IMR-90 (cell line): ENCODE data around the gene FAM131B. TPM values are rescaled to one million over a fixed set of nuclear protein-coding genes. Genes with fewer than 3 reads are reported as not detected.
A peak's percentile ranks its signal among the peaks of the same experiment; 100 is the strongest.

Experiments used
- ATAC-seq: fragments of 200-7000 bp; cut with Tn5 transposase; 2 replicates; pipeline ENCODE4 v1.9.1; 2020; ENCODE audit warnings: low read depth, mild to moderate bottlenecking, moderate library complexity
- BruUV-seq: library from RNA; stranded (reverse); fragments of 400-500 nt; replicated peaks from 2 replicates; lab custom pipeline; 2021; lab: Mats Ljungman, UMichigan
- CTCF ChIA-PET: fragments of 300-600 bp; formaldehyde crosslinking; extraction: SDS; loops from one replicate; lab custom pipeline; 2021; ENCODE audit warnings: antibody characterized with exemption; lab: Yijun Ruan, JAX
- POLR2A ChIA-PET: fragments of 300-600 bp; sonication (Branson Sonifier 250); formaldehyde crosslinking; loops from one replicate; lab custom pipeline; 2022; ENCODE audit warnings: antibody characterized with exemption; ENCODE audit not compliant: unreplicated experiment; lab: Charles Lee
- DNase-seq: peaks from one replicate; pipeline ENCODE4 v3.0.0; 2013
- H2AFZ ChIP-seq: replicated peaks from 2 replicates; pipeline ENCODE3; 2013; ENCODE audit warnings: low read length, mild to moderate bottlenecking; ENCODE audit not compliant: poor library complexity
- H2AK5ac ChIP-seq: 2 replicates; pipeline ENCODE4 v1.6.1; 2013; ENCODE audit warnings: low read depth, low read length, inconsistent platforms
- H2AK9ac ChIP-seq: replicated peaks from 2 replicates; pipeline ENCODE3; 2013; ENCODE audit warnings: mild to moderate bottlenecking, low read depth, low read length, moderate library complexity; ENCODE audit not compliant: poor library complexity
- H2BK120ac ChIP-seq: 2 replicates; pipeline ENCODE4 v1.6.1; 2013; ENCODE audit warnings: low read depth, low read length, inconsistent platforms
- H2BK15ac ChIP-seq: 3 replicates; pipeline ENCODE4 v1.6.1; 2013; ENCODE audit warnings: low read depth, low read length, inconsistent platforms
- H2BK20ac ChIP-seq: 2 replicates; pipeline ENCODE4 v1.6.1; 2013; ENCODE audit warnings: low read depth, mild to moderate bottlenecking, inconsistent platforms, low read length, moderate library complexity
- H2BK5ac ChIP-seq: 2 replicates; pipeline ENCODE4 v1.6.1; 2013; ENCODE audit warnings: mild to moderate bottlenecking, low read depth, low read length, inconsistent platforms; ENCODE audit not compliant: poor library complexity, severe bottlenecking
- H3K14ac ChIP-seq: replicated peaks from 2 replicates; pipeline ENCODE4 v1.6.1; 2013; ENCODE audit warnings: low read depth, low read length, inconsistent platforms
- H3K18ac ChIP-seq: 2 replicates; pipeline ENCODE4 v1.6.1; 2013; ENCODE audit warnings: low read depth, low read length, control low read depth
- H3K23ac ChIP-seq: 2 replicates; pipeline ENCODE4 v1.6.1; 2013; ENCODE audit warnings: low read depth, low read length, inconsistent platforms
- H3K27ac ChIP-seq: 2 replicates; pipeline ENCODE4 v1.5.1; 2013; ENCODE audit warnings: mild to moderate bottlenecking, control low read depth, low read length; ENCODE audit not compliant: insufficient read depth
- H3K27me3 ChIP-seq: 2 replicates; pipeline ENCODE4 v1.6.1; 2013; ENCODE audit warnings: low read length; ENCODE audit not compliant: control insufficient read depth, insufficient read depth
- H3K36me3 ChIP-seq: 2 replicates; pipeline ENCODE4 v1.6.1; 2013; ENCODE audit warnings: low read length, mixed read lengths; ENCODE audit not compliant: control insufficient read depth, insufficient read depth
- H3K4ac ChIP-seq: 2 replicates; pipeline ENCODE4 v1.6.1; 2013; ENCODE audit warnings: low read depth, low read length, inconsistent platforms
- H3K4me1 ChIP-seq: 2 replicates; pipeline ENCODE4 v1.6.1; 2013; ENCODE audit warnings: low read length, mixed read lengths; ENCODE audit not compliant: control insufficient read depth, insufficient read depth
- H3K4me2 ChIP-seq: 2 replicates; pipeline ENCODE4 v1.6.1; 2013; ENCODE audit warnings: low read depth, mild to moderate bottlenecking, control low read depth, low read length, moderate library complexity
- H3K4me3 ChIP-seq: 2 replicates; pipeline ENCODE4 v1.5.1; 2013; ENCODE audit warnings: low read depth, mild to moderate bottlenecking, control low read depth, low read length, moderate library complexity; ENCODE audit not compliant: insufficient read depth
- H3K56ac ChIP-seq: 2 replicates; pipeline ENCODE4 v1.6.1; 2013; ENCODE audit warnings: low read length, inconsistent platforms; ENCODE audit not compliant: insufficient read depth; ENCODE audit errors: extremely low read depth
- H3K79me1 ChIP-seq, 2 experiments: 2 replicates each; pipeline ENCODE4 v1.6.1; 2013; ENCODE audit warnings: low read length in 2 of 2, inconsistent platforms in 1 of 2, low read depth in 1 of 2
- H3K9ac ChIP-seq: 2 replicates; pipeline ENCODE4 v1.6.1; 2013; ENCODE audit warnings: low read depth, low read length, control low read depth
- H3K9me1 ChIP-seq: 2 replicates; pipeline ENCODE4 v1.6.1; 2013; ENCODE audit warnings: low read length, inconsistent platforms; ENCODE audit not compliant: insufficient read depth
- H3K9me3 ChIP-seq: 2 replicates; pipeline ENCODE4 v1.6.1; 2013; ENCODE audit warnings: low read length; ENCODE audit not compliant: control insufficient read depth, insufficient read depth
- H4K20me1 ChIP-seq: 2 replicates; pipeline ENCODE4 v1.6.1; 2013; ENCODE audit warnings: low read length, inconsistent platforms; ENCODE audit not compliant: insufficient read depth
- H4K5ac ChIP-seq: 2 replicates; pipeline ENCODE4 v1.6.1; 2013; ENCODE audit warnings: mild to moderate bottlenecking, low read depth, low read length, control low read depth
- H4K8ac ChIP-seq, 2 experiments: 2 replicates each; pipeline ENCODE4 v1.6.1; 2013; ENCODE audit warnings: low read depth in 2 of 2, low read length in 2 of 2, control low read depth in 1 of 2, inconsistent platforms in 1 of 2
- H4K91ac ChIP-seq: 2 replicates; pipeline ENCODE4 v1.6.1; 2013; ENCODE audit warnings: low read depth, low read length, inconsistent platforms; ENCODE audit not compliant: insufficient read depth
- CEBPB ChIP-seq: IDR thresholded peaks from 2 replicates; pipeline ENCODE4 v1.6.1; 2012; ENCODE audit warnings: low read depth, low read length, improper control_type of control experiment
- CHD1 ChIP-seq: IDR thresholded peaks from 2 replicates; pipeline ENCODE4 v1.6.1; 2012; ENCODE audit warnings: low read depth, low read length, improper control_type of control experiment
- MAFK ChIP-seq: IDR thresholded peaks from 2 replicates; pipeline ENCODE4 v1.6.1; 2012; ENCODE audit warnings: low read depth, low read length, improper control_type of control experiment
- NFE2L2 ChIP-seq: fragments of 150-350 bp; IDR thresholded peaks from 2 replicates; pipeline ENCODE4 v1.6.1; 2016; ENCODE audit warnings: low read depth, mild to moderate bottlenecking, low read length
- RCOR1 ChIP-seq: IDR thresholded peaks from 2 replicates; pipeline ENCODE4 v1.6.1; 2012; ENCODE audit warnings: mild to moderate bottlenecking, low read length, improper control_type of control experiment; ENCODE audit not compliant: insufficient replicate concordance
- WGBS, 2 experiments: methylation state at CpG; one replicate each; pipeline versions ENCODE4 v1.1.5 to v1.1.7; 2013; ENCODE audit warnings: missing lambda C conversion rate in 2 of 2; ENCODE audit not compliant: insufficient read length in 1 of 2; ENCODE audit errors: extremely low coverage in 2 of 2; 5-methylcytosine and 5-hydroxymethylcytosine counted together
- dilution Hi-C: fragments of 300-500 bp; cut with HindIII; formaldehyde crosslinking; loops from one replicate; pipeline ENCODE4 v1.14.3; 2018; ENCODE audit warnings: low sequenced_read_pairs; ENCODE audit not compliant: unreplicated experiment
- in situ Hi-C: fragments of 300-500 bp; cut with MboI; formaldehyde crosslinking; loops from 3 replicates; pipeline ENCODE4 v1.14.3; 2019; ENCODE audit warnings: low sequenced_read_pairs, inconsistent platforms, mixed read lengths
- intact Hi-C: fragments of 100-400 bp; cut with micrococcal nuclease; formaldehyde crosslinking; loops from 2 replicates; pipeline ENCODE4 v1.10.0; 2022
- polyA plus RNA-seq, 3 experiments: library from polyadenylated mRNA; depleted of rRNA; stranded (reverse); fragments of >200 nt; gene quantifications; 2 replicates each; pipeline ENCODE4 v1.2.3, GENCODE V29; 2012; ENCODE audit warnings: low replicate concordance in 1 of 3
- total RNA-seq: library from RNA; depleted of rRNA; stranded (reverse); fragments of >200 nt; gene quantifications from 2 replicates; pipeline ENCODE4 v1.2.3, GENCODE V29; 2012
- TF ChIP-seq, protein P1 (sequence below): fragments of 150-350 bp; IDR thresholded peaks from 2 replicates; pipeline ENCODE4 v1.6.1; 2017; ENCODE audit warnings: mild to moderate bottlenecking, antibody characterized with exemption, low read length, low read depth

Gene FAM131B
- total and polyA plus RNA-seq, 2 of the 4 experiments (the other 2 are of a cell fraction): 3.4 to 4.3 TPM

GRCh38 chr7:143363016-143363937, 764 bp upstream of the FAM131B start:
- no peak for ATAC-seq
- BruUV-seq: no TSS peak
- Histone ChIP-seq H3K23ac (peak overlapping the region; percentile 71; the same call in 1 of the 2 replicates), H3K9ac (no peak overlapping the region), H2BK120ac (no peak overlapping the region), H4K91ac (no peak overlapping the region), H3K4me1 (no peaks in the 10 kb centered on the region), H4K5ac (no peak overlapping the region), H3K9me1 (no peaks in the 10 kb centered on the region; the same call in 1 of the 2 replicates), H3K36me3 (peaks cover 2% of the 10 kb centered on the region; the same call in 1 of the 2 replicates), H2AK5ac (no peak overlapping the region), H3K9me3 (no peaks in the 10 kb centered on the region), H3K27me3 (peaks cover 40% of the 10 kb centered on the region), H3K27ac (no peak overlapping the region), H2AFZ (peak overlapping the region; percentile 59), H2BK15ac (no peak overlapping the region), H3K4ac (no peak overlapping the region), H3K79me1 (no peaks in the 10 kb centered on the region), H4K20me1 (no peaks in the 10 kb centered on the region), H3K56ac (no peak overlapping the region), H3K4me3 (peak overlapping the region; percentile 84), H4K8ac (no peak overlapping the region), H2AK9ac (peak overlapping the region; percentile 44), H3K14ac (no peak overlapping the region), H3K18ac (no peak overlapping the region), H3K4me2 (peak overlapping the region; percentile 7; the same call in 1 of the 2 replicates), H2BK5ac (no peak overlapping the region), H2BK20ac (no peak overlapping the region)
- TF ChIP-seq CEBPB (no peak), MAFK (no peak), RCOR1 (no peak), NFE2L2 (no peak), CHD1 (no peak)
- TF ChIP-seq, protein P1, sequence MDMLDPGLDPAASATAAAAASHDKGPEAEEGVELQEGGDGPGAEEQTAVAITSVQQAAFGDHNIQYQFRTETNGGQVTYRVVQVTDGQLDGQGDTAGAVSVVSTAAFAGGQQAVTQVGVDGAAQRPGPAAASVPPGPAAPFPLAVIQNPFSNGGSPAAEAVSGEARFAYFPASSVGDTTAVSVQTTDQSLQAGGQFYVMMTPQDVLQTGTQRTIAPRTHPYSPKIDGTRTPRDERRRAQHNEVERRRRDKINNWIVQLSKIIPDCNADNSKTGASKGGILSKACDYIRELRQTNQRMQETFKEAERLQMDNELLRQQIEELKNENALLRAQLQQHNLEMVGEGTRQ: no peak
- 46% methylated on average over 9 of the region's 19 CpGs; no CpG with 5 or more reads in 1 of the 2 experiments for WGBS, 2 experiments
- intact Hi-C loops: no loop called here
- no peak for DNase-seq
- CTCF ChIA-PET: interaction anchor here (0.6 kb wide), 1 partner anchor 17 kb away, joined by 5 read pairs; no protein-coding TSS in a partner anchor
- POLR2A ChIA-PET: no interaction called here
- dilution Hi-C loops: no loop called here
- in situ Hi-C loops: no loop called here
